GM18505 (cell line): ENCODE data around the gene GRIA3.
A peak's percentile ranks its signal among the peaks of the same experiment; 100 is the strongest.
"Not testable (repeated sequence)": the region's sequence is repeated elsewhere in the genome, so short reads cannot be mapped to it uniquely, and the experiment has no call there.

ENCODE experiments used
- ATAC-seq: cut with Tn5 transposase; IDR thresholded peaks from one replicate; pipeline ENCODE4 v1.9.1; 2021; ENCODE audit not compliant: unreplicated experiment
- POLR2A ChIP-seq: IDR thresholded peaks from 4 replicates; pipeline ENCODE4 v1.6.1; 2011; ENCODE audit warnings: borderline replicate concordance; ENCODE audit not compliant: insufficient read depth, insufficient read length; ENCODE audit errors: extremely low read depth

Gene GRIA3

DNA sequence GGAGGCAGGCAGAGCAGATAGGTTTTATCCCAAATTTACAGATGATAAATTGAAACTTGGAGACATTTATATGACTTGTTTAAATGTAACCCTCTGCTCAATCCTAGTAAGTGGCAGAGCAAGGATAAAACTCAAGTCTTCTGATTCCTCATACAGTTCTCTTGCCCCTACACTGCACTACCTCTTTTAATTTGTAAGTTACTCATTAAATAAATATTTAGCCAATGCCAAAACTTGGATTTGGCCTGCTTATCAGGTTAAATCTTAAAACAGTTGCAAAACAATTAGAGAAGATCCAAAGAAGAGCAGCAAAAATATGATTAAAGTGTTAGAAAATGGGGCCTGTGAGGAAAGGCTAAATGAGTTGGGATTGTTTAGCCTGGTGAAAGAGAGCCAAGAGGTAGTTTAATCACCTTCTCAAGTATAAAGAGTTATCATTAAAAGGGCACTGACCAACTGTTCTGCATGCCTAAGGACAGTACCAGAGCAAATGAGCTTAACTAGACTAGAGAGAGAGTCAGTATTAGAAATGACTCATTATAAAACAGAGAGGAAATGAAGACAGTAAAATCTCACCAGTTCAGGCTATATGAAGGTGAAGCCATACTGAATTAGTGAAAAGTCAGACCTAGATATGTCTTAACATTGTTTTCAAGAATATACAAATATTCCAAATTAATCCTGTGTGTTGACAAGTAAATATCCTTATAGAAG, 146.3 kb downstream of the GRIA3 start:
- ATAC-seq = peak; percentile 94
- no peak for TF ChIP-seq POLR2A

- no peak for ATAC-seq
- no peak for TF ChIP-seq POLR2A
Measured at GRCh38 chrX:123331349-123331748, 147.3 kb downstream of the GRIA3 start.

DNA sequence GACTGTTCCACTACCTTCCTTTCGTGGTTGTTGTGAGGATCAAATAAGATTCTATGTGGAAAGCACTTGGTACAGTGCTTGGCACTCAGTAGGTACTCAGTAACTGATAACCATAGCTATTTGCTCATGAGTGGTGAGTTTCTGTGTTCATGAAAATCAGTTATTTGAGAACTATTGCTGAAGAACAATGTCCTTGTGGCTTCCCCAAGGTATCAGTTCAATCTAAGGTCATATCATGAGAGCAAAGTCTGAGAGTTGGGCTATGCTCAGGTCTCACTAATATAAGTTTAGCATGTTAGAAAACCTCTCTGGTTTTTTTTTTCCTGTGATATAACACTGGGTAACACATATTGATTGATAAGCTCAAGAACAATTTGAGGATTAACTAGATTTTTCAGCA, 147.8 kb downstream of the GRIA3 start:
- peak; percentile 43 for ATAC-seq
- no peak for TF ChIP-seq POLR2A

DNA sequence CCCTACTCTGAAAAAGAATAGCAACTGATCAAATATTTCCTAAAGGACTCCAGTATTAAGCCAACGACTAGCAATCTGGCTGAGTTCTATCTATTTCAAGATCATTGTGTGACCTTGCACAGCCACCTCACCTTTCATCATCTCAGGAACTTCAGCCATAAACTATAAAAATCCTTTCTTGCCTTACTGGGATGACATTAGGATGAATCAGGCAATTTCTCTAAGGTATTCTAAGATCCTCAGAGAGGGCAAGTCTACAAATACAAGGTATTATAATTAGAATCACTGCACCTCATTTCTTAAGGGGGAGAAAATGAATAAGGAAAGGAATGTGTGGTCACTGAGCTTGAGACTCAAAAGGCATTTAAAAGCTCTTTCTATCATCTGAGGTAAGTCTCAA, 152.6 kb downstream of the GRIA3 start:
- ATAC-seq = no peak
- no peak for TF ChIP-seq POLR2A

DNA sequence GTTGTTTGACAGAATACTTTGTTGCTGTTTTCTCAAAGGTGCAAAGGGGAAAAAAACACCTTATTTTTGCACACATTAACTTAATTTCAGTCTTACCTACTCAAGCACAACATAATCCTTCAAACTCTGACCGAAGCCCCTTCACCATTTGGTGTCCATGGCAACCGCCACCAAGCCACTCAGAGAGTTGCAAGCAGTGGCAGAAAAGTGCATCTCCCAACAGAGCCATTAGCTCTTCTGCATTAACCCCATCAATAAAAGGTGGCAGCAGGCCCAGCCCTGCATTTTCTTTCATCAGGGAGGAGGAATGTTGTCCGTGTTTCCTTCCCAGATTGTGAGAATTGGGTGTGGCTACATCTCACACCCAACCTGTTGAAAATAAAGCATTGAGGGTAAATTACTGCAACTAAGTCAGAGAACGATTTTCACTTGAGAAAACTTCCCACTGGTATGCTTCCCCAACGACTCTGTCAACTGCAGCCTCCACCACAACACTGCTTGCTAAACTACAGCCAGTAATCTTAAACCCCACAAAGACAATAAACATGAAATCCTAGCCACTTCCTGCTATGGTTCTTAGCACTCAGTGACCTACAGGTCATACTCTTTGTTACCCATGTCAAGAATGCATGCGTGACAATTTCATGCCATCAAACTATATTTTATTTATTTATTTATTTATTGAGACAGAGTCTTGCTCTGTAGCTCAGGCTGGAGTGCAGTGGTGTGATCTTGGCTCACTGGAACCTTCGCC, 154.0 kb downstream of the GRIA3 start:
- ATAC-seq = no peak
- no peak for TF ChIP-seq POLR2A

DNA sequence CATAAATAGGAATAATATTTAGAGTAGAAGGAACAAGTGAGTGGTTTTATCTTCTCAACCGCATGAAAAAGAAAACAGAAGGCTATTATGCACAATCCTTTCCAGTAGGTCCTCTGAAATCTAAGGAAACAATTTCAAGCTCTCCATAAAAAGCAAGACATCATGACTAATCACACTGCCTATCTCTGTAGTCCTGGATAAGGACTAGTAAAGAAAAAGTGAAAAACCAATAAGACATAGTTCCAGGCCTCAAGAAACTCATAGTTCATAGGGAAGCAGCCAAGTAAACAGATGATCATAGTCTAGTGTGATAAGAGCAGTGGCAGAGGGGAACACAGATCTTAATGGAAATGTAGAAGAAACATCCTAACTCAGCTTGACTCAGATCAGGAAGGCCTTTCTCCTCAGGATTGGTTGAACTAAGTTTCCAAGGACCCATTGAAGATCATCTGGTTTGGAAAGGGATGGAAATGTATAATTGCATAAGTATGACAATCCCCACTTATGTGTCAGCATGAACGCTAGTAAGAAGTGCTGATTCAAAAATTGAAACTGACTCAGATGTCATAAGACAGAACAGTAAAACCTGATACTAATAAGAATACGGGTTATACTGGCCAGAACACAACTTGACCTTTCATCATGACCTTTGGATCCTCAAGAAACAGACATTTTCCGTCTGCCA, 155.3 kb downstream of the GRIA3 start:
- ATAC-seq = no peak
- TF ChIP-seq POLR2A = no peak

DNA sequence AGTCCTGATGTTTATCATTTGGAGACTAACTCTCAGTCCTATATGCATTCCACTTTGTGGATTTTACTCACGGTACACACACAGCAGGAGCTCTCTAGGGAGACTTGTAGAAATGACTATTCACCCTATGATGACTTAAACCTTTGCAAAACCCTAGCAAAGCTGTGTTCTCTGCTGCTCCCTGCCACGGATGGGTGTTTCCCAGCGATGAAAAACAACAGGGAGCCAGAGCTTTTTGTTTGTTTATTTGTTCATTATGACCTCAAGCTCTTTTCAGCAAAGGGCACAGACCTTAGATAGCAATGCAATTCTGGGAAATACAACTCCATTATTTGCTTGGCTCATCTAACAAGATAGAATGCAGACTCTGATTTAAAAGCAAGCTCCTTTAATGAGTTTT, 156.6 kb downstream of the GRIA3 start:
- no peak for ATAC-seq

GRCh38 chrX:123348468-123348867, 164.4 kb downstream of the GRIA3 start:
- no peak for TF ChIP-seq POLR2A
- no peak for ATAC-seq

More for the DNA sequence above, 156.6 kb downstream of the GRIA3 start:
- TF ChIP-seq POLR2A = no peak

GRCh38 chrX:123350226-123350625, 166.1 kb downstream of the GRIA3 start:
- no peak for TF ChIP-seq POLR2A
- no peak for ATAC-seq

- TF ChIP-seq POLR2A = no peak
- peak; percentile 91 for ATAC-seq
Measured at GRCh38 chrX:123357941-123358340, 173.9 kb downstream of the GRIA3 start.

- ATAC-seq = no peak
- no peak for TF ChIP-seq POLR2A
Measured at GRCh38 chrX:123358457-123358856, 174.4 kb downstream of the GRIA3 start.

GRCh38 chrX:123361371-123361770, 177.3 kb downstream of the GRIA3 start:
- no peak for ATAC-seq

DNA sequence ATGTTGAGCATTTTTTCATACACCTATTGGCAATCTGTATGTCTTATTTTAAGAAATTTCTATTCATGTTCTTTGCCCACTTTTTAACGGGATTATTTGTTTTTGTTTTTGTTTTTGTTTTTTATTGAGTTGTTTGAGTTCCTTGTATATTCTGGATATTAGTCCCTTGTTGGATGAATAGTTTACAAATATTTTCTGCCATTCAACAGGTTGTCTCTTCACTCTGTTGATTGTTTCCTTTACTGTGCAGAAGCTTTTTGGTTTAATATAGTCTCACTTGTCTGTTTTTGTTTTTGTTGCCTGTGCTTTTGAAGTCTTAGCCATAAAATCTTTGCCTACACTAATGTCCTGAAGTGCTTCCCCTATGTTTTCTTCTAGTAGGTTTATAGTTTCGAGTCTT, 202.1 kb downstream of the GRIA3 start:
- ATAC-seq = not testable (repeated sequence)

More at GRCh38 chrX:123361371-123361770, 177.3 kb downstream of the GRIA3 start:
- TF ChIP-seq POLR2A = no peak

- no peak for ATAC-seq
- no peak for TF ChIP-seq POLR2A
Measured at GRCh38 chrX:123392921-123393320, 208.8 kb downstream of the GRIA3 start.
